ENCODE measurements around the gene RALA.

- TF ChIP-seq, protein P1, sequence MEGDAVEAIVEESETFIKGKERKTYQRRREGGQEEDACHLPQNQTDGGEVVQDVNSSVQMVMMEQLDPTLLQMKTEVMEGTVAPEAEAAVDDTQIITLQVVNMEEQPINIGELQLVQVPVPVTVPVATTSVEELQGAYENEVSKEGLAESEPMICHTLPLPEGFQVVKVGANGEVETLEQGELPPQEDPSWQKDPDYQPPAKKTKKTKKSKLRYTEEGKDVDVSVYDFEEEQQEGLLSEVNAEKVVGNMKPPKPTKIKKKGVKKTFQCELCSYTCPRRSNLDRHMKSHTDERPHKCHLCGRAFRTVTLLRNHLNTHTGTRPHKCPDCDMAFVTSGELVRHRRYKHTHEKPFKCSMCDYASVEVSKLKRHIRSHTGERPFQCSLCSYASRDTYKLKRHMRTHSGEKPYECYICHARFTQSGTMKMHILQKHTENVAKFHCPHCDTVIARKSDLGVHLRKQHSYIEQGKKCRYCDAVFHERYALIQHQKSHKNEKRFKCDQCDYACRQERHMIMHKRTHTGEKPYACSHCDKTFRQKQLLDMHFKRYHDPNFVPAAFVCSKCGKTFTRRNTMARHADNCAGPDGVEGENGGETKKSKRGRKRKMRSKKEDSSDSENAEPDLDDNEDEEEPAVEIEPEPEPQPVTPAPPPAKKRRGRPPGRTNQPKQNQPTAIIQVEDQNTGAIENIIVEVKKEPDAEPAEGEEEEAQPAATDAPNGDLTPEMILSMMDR (IDR thresholded peaks at IDR 0.05): no peak
- no peak for TF ChIP-seq POLR2A (IDR thresholded peaks at IDR 0.05)
- no peak for TF ChIP-seq POLR2AphosphoS5 (IDR thresholded peaks at IDR 0.05)
- TF ChIP-seq EP300 (IDR thresholded peaks at IDR 0.05; ENCODE audit: low read depth): no peak
Measured at GRCh38 chr7:39721919-39722597, 98.7 kb downstream of the RALA start.

Data from transverse colon (tissue), 4 donors.